ENCODE measurements around the gene SIRT5.

DNA sequence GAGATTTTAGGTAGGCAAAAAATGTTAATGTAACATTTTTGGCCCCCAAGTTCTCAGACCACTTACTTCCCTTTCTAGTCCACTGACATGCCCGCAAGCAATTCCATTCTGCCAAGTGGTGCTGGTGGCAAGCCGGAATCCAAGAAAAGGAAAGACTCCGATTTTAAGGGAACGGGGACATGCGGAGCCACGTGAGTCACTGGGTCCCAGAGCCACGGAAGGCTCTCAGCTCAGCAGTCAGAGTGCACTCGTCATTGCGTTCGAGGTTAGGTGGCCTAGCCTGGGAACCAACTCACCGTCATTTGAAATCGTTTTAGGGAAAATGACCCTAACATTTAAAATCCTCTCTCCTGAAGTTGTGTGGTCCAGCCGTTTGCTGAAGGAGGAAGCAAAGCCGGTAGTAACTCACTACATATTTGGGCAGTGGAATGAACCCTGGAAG, 711 bp upstream of the SIRT5 start:
- TF ChIP-seq, protein P1, sequence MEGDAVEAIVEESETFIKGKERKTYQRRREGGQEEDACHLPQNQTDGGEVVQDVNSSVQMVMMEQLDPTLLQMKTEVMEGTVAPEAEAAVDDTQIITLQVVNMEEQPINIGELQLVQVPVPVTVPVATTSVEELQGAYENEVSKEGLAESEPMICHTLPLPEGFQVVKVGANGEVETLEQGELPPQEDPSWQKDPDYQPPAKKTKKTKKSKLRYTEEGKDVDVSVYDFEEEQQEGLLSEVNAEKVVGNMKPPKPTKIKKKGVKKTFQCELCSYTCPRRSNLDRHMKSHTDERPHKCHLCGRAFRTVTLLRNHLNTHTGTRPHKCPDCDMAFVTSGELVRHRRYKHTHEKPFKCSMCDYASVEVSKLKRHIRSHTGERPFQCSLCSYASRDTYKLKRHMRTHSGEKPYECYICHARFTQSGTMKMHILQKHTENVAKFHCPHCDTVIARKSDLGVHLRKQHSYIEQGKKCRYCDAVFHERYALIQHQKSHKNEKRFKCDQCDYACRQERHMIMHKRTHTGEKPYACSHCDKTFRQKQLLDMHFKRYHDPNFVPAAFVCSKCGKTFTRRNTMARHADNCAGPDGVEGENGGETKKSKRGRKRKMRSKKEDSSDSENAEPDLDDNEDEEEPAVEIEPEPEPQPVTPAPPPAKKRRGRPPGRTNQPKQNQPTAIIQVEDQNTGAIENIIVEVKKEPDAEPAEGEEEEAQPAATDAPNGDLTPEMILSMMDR (IDR thresholded peaks at IDR 0.05) = no peak
- no peak for TF ChIP-seq POLR2A (IDR thresholded peaks at IDR 0.05)
